ENCODE measurements around the gene RAB26. TPM values are rescaled to one million over a fixed set of nuclear protein-coding genes. Genes with fewer than 3 reads are reported as not detected.
A peak's percentile ranks its signal among the peaks of the same experiment; 100 is the strongest.
"Not testable (repeated sequence)": the region's sequence is repeated elsewhere in the genome, so short reads cannot be mapped to it uniquely, and the experiment has no call there.

Gene RAB26
- total and polyA plus RNA-seq, 4 donors: 1.9 to 3.9 (median 3.0) TPM

DNA sequence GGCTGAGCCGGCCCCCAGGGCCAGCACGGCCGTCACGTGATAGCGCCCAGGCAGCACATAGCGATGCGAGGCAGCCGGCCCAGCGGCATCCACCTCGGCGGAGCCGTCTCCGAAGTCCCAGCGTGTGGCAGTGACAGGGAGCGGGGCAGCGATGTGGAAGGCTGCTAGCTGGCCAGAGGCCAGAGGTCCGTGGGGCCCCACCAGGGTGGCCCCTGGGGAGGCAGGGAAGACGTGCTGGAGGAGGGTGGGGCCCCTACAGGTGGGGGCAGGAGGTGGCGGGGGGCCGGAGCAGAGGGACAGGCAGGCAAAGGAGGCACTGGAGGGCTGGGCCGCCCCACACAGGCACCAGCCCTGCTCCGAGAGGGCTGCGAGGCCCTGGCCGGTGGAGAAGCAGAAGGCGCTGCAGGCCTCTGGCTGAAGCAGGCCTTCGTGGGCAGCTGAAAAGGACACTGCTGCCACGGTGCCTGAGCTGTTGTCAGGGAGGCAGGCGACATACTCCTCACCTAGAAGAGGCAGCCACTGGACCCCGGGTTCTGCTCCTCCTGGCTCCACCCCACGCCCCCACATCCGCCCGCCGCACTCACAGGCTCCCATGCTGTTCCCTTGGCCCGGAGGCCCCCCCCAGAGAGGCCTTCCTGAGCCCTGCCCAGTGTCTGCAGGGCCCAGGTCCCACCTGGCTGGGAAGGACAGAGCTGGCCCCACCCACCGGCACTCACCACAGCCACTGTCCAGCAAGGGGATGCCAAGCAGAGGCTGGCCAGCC lies 30.3 kb upstream of the RAB26 start:
- WGBS: 92% methylated on average over 30 of the region's 35 CpGs
- DNase-seq (ENCODE audit: low spot score); H3K9me3 ChIP-seq (ENCODE audit: control insufficient read depth in 4 of 4, low read length in 3 of 4); H3K4me1 ChIP-seq (ENCODE audit: control insufficient read depth in 4 of 4, insufficient read depth in 4 of 4, low read length in 3 of 4); H3K27me3 ChIP-seq (ENCODE audit: control insufficient read depth in 4 of 4, insufficient read depth in 4 of 4, low read length in 3 of 4); H3K9ac ChIP-seq (ENCODE audit: low read depth in 1 of 2, low read length in 2 of 2); H3K27ac ChIP-seq (ENCODE audit: low read depth in 1 of 2, low read length in 2 of 2); H3K4me3 ChIP-seq (ENCODE audit: low read depth in 1 of 3, low read length in 3 of 3); H3K36me3 ChIP-seq (ENCODE audit: control insufficient read depth in 4 of 4, insufficient read depth in 3 of 4, low read depth in 1 of 4, low read length in 3 of 4): not testable (repeated sequence)

DNA sequence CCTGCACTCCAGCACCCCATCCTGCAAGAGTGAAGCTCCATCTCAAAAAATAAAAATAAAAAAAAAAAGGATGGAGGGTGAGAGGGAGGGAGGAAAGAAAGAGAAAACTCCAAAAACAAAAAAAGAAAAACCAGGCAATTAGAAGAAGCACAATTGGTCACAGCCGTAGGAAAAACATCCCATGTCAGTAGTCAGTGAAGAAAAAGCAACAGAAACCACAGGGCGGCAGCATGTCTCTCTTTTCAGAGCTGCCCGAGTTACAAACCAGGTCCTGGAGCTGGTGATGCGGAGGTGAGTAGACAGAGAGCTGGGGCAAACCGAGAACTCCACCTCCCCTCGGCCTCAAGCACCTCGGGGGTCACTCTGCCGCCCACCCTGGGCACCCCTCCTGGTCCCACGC lies 27.1 kb upstream of the RAB26 start:
- DNase-seq (ENCODE audit: low spot score); H3K9me3 ChIP-seq (ENCODE audit: control insufficient read depth in 4 of 4, low read length in 3 of 4): not testable (repeated sequence)
- WGBS: 73% methylated on average over 9 of the region's 9 CpGs

DNA sequence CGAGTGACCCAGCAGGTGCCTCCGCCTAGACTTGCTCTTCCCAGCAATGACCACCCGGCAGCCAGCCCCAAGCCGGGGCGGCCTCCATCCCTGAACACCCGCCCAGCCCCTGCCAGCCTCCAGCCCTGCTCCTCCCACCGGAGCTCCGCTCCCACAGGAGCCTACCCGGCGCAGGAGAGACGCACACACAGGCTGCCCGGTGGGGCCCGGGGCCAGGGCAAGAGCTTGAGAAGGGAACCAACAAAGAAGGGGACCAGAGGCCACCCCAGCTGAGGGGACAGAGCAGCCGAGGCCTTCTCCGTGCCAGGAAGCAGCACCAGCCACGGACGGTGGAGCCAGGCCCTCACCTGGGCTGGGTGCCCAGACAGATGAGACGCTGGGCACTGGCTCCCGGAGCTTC lies 26.6 kb upstream of the RAB26 start:
- 77% methylated on average over 19 of the region's 19 CpGs for WGBS
- TF ChIP-seq RXRA (IDR thresholded peaks at IDR 0.05) (no peak), GABPA (IDR thresholded peaks at IDR 0.05 in 1 of 2, conservative IDR thresholded peaks at IDR 0.05 in 1 of 2) (no peak), NR2F2 (IDR thresholded peaks at IDR 0.05) (no peak), TAF1 (conservative IDR thresholded peaks at IDR 0.05) (no peak), YY1 (IDR thresholded peaks at IDR 0.05) (no peak)
- TF ChIP-seq, protein P1, sequence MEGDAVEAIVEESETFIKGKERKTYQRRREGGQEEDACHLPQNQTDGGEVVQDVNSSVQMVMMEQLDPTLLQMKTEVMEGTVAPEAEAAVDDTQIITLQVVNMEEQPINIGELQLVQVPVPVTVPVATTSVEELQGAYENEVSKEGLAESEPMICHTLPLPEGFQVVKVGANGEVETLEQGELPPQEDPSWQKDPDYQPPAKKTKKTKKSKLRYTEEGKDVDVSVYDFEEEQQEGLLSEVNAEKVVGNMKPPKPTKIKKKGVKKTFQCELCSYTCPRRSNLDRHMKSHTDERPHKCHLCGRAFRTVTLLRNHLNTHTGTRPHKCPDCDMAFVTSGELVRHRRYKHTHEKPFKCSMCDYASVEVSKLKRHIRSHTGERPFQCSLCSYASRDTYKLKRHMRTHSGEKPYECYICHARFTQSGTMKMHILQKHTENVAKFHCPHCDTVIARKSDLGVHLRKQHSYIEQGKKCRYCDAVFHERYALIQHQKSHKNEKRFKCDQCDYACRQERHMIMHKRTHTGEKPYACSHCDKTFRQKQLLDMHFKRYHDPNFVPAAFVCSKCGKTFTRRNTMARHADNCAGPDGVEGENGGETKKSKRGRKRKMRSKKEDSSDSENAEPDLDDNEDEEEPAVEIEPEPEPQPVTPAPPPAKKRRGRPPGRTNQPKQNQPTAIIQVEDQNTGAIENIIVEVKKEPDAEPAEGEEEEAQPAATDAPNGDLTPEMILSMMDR (IDR thresholded peaks at IDR 0.05; ENCODE audit: low read depth, low read length, missing input control): no peak
- TF ChIP-seq, protein P2, sequence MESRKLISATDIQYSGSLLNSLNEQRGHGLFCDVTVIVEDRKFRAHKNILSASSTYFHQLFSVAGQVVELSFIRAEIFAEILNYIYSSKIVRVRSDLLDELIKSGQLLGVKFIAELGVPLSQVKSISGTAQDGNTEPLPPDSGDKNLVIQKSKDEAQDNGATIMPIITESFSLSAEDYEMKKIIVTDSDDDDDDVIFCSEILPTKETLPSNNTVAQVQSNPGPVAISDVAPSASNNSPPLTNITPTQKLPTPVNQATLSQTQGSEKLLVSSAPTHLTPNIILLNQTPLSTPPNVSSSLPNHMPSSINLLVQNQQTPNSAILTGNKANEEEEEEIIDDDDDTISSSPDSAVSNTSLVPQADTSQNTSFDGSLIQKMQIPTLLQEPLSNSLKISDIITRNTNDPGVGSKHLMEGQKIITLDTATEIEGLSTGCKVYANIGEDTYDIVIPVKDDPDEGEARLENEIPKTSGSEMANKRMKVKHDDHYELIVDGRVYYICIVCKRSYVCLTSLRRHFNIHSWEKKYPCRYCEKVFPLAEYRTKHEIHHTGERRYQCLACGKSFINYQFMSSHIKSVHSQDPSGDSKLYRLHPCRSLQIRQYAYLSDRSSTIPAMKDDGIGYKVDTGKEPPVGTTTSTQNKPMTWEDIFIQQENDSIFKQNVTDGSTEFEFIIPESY (IDR thresholded peaks at IDR 0.05): no peak
- no peaks in the 10 kb centered on the region for H3K27me3 ChIP-seq (ENCODE audit: control insufficient read depth in 4 of 4, insufficient read depth in 4 of 4, low read length in 3 of 4)
- H3K9me3 ChIP-seq (ENCODE audit: control insufficient read depth in 4 of 4, low read length in 3 of 4): no peaks in the 10 kb centered on the region
- H3K9ac ChIP-seq (ENCODE audit: low read depth in 1 of 2, low read length in 2 of 2): no peak overlapping the region
- peaks cover 0 to 20% (median 6%) of the 10 kb centered on the region in 4 donors for H3K4me1 ChIP-seq (ENCODE audit: control insufficient read depth in 4 of 4, insufficient read depth in 4 of 4, low read length in 3 of 4)
- H3K4me3 ChIP-seq (ENCODE audit: low read depth in 1 of 3, low read length in 3 of 3): no peak overlapping the region
- H3K36me3 ChIP-seq (ENCODE audit: control insufficient read depth in 4 of 4, insufficient read depth in 3 of 4, low read depth in 1 of 4, low read length in 3 of 4): peaks cover 0 to 1% (median 0%) of the 10 kb centered on the region in 4 donors
- no peak for DNase-seq (ENCODE audit: low spot score)
- no peak overlapping the region for H3K27ac ChIP-seq (ENCODE audit: low read depth in 1 of 2, low read length in 2 of 2)

More for the DNA sequence above, 27.1 kb upstream of the RAB26 start:
- not testable (repeated sequence) for H3K27ac ChIP-seq (ENCODE audit: low read depth in 1 of 2, low read length in 2 of 2); H3K9ac ChIP-seq (ENCODE audit: low read depth in 1 of 2, low read length in 2 of 2); H3K36me3 ChIP-seq (ENCODE audit: control insufficient read depth in 4 of 4, insufficient read depth in 3 of 4, low read depth in 1 of 4, low read length in 3 of 4); H3K27me3 ChIP-seq (ENCODE audit: control insufficient read depth in 4 of 4, insufficient read depth in 4 of 4, low read length in 3 of 4); H3K4me3 ChIP-seq (ENCODE audit: low read depth in 1 of 3, low read length in 3 of 3)
- H3K4me1 ChIP-seq (ENCODE audit: control insufficient read depth in 4 of 4, insufficient read depth in 4 of 4, low read length in 3 of 4): peaks cover 0 to 14% (median 4%) of the 10 kb centered on the region in 4 donors
- peak; percentile 34 to 40 for TF ChIP-seq RAD21 (IDR thresholded peaks at IDR 0.05)
- TF ChIP-seq, protein P1 (IDR thresholded peaks at IDR 0.05; ENCODE audit: low read depth, low read length, missing input control): peak; percentile 17

Measured in liver (tissue), 9 donors.